ENCODE data around the gene TMEM238L.

Gene TMEM238L

DNA sequence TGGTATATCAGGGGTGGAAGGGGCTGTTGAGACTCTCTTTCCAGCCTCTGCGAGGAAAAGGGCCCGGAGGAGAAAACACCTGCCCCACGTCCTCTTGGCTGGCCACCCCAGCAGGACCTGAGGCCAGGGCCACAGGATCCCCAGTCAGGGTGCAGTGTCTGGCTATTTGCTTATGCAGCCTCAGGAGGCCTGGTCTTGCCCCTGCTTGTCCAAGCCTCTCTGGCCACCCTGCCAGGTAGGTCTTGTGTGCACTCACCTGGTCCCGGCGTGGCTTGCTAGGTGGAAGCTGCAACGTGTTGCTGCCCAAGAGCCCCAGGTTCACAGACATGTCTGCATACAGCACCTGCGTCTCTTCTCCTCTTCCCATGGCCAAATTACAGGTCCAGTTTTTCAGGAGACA lies 549 bp downstream of the TMEM238L start:
- DNase-seq: no peak

DNA sequence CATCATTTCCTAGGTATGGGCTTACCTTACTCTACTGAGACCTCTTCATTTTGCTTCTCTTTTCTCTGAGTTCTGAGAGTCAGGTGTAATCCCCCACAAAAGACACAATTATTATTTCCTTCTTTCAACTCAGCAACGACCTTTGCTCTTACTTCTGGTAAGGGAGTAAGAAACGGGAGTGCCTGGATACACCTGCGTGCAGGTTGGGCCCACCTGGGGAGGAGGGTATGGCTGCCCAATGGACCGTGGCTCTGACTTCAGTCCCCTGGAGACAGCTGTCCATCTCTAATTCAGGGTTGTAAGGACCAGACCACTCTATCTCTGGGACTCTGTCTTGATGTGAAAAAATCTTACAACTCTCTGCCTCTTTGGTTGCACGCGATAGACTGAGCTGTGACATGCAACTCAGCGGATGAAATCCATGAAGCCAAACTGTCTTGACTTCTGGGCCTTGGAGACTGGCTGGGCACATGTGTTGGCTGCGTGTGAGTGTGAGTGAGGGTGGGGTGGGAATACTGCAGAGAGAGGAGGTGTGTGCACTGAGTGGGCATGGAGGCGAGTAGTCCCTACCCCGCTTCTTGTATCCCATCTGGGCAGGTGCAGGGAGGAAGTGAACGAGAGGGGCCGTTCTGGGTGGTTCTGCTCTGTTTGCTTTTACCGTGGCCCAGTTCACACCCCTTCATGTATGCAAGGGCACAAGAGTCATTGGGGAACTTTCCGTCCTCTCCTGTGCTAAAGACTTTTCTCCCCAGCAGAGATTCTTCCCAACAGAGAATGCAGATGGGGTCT lies 1.2 kb downstream of the TMEM238L start:
- no peak for DNase-seq

GRCh38 chr17:10799407-10799806 lies 4.5 kb downstream of the TMEM238L start:
- DNase-seq: no peak

GRCh38 chr17:10798910-10799309 lies 5.0 kb downstream of the TMEM238L start:
- DNase-seq: no peak

DNA sequence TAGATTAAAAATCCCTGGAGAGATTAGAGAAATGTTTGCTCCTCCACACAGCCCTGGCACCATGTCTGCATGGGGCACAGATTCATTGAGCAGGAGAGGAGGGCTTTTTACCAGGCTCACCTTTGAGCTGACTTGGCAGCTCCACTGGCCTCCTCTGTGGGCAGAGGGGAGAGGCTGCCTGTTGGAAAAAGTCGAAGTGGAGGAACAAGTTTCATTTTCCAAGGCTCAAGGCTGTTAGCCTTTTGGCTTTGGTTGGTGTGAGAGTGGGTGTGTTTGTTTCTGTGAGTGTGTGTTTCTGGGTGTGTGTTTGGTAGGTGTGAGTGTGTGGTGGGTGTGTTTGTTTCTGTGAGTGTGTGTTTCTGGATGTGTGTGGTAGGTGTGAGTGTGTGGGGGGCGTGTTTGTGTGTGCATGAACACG lies 5.6 kb downstream of the TMEM238L start:
- no peak for DNase-seq

GRCh38 chr17:10797476-10798328 lies 6.2 kb downstream of the TMEM238L start:
- DNase-seq: no peak

DNA sequence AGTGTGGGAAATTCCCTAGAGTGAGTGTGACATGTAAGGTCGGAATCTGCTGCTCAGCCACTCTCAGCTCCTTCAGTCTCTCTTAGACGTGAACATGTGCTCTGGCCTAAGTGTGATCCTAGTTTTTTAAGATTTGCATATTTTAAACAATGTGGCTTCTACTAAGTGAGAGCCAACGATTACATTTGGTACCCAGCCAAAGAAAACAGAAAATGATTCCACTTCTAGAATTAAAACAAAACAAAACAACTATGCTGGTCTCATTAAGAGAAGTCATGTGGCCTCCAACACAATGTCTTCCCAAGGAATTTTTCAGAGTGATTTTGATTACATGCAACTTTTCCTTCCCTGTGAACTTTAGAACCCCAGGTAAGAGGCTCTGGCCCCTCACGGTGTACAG lies 10.1 kb downstream of the TMEM238L start:
- no peak for DNase-seq

DNA sequence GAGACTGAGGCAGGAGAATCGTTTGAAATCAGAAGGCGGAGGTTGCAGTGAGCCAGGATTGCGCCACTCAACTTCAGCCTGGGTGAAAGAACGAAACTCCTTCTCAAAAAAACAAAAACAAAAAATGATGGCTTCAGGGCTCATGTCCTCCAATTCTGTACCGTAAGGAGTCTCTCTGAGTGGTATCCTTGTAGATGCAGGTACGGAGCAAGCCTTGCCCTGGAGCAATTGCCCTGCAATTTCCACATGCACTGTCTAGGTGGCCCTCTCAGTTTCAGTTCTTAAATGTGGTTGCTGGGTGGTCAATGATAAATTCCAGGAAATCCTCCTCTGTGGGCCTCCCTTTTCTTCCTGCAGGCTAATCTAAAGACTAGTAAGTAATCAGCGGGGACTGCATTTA lies 10.6 kb downstream of the TMEM238L start:
- DNase-seq: no peak

DNA sequence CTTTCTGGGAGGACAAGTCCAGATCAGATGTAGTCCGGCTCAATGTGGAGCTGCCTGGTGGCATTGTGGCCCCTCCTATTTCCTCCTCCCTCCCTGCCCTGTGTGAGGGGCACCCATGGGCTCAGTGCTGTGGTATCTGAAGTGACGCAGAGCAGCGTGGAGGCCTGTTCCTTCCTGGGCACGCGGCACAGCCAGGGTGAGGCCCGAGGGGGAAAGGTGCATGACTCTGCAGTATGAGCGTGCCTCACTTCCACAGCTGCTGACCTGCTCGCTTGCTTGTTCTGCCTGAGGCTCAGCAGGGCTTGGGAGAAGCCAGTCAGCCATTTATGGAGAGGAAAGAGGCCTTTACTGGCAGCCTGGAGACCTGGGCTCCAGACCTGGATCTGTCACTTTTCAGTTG lies 11.7 kb downstream of the TMEM238L start:
- DNase-seq: no peak

DNA sequence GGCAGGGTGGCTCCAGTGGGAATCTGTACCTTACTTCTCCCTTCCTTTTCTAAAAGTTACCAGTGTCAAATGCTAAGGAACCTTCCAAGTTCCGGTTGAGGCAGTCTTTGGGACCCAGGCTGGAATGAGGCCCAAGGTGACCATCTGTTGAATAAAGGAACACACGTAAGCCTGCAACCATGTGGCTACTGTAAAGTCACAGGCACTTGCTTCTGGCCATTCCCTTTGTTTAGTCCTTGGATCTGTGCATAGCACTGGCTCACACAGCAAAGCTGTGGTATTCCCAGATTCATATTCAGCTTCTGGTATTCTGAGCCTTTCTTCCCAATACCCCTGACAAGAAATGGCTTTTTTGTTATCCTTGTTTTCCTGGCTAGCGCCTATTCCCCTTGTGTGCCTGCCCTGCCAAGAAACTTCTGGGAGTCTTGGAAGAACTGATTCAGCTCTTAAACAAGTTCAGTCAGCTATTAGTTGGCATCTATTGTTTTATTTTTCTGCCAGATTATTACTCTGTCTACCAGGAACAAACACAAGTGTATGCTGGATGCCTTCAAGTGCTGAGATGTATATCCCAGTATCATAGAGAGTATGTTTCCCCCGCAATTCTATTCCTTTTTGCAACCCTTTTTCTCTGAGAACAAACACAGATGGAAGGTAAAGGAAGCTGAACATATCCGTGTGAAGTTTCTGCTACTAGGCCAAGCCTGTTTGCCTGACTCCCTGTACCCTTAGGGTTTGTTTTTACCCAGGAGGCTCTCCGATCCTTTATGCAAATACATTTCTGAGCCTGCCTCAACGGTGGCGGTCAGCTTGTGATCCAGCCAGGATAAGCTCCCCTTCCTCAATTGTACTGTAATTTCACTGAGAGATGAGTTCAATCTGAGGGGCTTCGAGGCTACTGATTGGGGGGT lies 13.2 kb downstream of the TMEM238L start:
- no peak for DNase-seq

DNA sequence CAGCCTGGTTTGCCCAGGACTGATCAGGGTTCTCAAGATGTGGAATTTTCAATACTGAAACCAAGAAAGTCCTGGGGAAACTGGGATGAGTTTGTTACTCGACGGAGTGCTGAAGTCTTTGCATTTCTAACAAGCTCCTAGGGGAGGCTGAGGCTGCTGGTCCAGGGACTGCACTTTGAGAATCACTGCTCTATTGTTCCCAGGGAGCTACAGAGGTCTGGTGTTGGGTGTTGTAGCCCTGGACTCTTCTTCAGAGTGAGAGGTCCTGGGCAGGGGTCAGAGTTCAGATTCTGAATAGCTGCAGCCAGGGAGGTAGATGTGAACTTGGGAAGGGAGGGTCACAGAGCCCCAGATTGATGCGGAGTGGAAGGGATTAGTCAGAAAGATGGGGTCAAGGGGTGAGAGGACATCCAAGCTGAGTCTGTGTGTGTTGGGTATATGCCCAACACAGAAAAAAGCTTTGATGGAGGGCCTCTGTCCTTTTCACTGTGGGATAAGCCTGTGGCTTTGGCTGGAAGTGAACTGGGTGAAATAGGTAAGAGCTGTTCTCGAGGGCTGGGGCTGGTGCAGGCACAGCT lies 14.1 kb downstream of the TMEM238L start:
- no peak for DNase-seq

DNA sequence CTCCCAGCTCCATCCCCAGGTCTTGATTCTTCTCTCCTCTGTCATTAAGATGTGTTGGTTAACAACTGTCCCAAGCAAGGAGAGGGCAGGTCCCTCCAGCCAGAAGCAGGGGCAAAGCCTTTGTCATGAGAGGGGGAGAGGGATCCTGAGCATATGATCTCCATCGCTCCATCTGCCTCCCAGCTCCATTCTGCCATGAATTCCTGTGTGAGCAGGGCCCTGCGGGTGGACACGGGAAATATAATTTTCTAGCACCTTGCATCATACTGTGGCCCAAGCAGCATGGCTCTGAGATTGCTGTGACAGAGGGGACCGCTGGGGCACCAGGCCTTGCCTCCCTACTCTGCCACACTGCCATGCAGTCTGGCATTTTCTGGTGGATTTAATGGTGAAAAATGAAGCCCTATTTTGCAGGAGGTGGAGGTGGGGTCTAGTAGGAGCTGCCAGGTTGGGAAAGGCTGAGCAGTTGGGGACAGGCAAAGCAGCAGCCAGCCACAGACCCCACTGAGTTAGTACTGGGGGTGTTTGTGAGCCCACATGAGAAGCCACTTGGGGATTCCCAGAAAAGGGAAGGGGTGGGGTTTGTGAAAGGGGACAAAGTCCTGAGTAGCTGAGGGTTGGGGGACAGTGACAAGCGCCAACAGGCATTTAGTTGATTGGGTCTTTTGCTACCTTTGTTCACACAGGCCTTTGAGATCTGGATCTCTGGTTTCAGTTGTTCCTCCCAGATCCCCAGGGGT lies 16.4 kb downstream of the TMEM238L start:
- no peak for DNase-seq

DNA sequence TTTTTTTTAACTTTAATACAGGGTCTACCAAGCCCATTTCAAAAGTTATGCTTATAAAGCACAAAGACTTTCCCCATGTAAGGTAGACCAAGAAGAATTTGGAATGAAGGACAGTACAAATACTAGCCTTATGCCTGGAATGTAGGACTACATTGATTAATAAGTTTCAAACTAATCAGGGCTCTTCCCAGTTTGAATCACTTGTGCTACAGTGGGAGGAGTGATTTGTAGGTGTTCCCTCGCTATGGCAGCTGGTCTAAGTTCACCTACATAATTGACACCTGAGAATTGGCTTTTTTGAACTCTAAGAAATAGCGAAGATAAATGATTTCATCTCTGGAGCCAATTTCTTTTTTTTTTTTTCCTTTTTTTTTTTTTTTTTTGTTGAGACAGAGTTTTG lies 18.6 kb downstream of the TMEM238L start:
- DNase-seq: no peak

GRCh38 chr17:10779609-10780008 lies 24.3 kb downstream of the TMEM238L start:
- DNase-seq: no peak

- no peak for DNase-seq
Measured at GRCh38 chr17:10777890-10778289, 26.0 kb downstream of the TMEM238L start.

- no peak for DNase-seq
Measured at GRCh38 chr17:10777131-10777807, 26.6 kb downstream of the TMEM238L start.

DNA sequence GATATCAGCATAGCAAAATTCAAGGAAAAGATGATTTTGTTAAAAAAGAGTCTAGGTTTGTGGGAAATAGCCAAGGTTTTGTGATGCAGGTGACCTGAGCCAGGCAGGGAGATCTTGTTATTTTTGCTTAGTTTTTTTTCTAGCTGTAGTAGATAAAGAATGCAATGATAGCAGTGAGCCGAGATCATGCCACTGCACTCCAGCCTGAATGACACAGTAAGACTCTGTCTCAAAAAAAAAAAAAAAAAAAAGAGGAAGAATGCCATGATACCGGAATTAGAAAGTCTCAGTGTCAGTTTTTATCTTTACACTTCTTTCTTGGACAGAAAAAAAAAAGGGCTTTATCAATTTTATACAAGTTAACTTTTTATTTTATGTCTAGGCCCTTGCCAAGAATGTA lies 27.5 kb downstream of the TMEM238L start:
- DNase-seq: no peak

DNA sequence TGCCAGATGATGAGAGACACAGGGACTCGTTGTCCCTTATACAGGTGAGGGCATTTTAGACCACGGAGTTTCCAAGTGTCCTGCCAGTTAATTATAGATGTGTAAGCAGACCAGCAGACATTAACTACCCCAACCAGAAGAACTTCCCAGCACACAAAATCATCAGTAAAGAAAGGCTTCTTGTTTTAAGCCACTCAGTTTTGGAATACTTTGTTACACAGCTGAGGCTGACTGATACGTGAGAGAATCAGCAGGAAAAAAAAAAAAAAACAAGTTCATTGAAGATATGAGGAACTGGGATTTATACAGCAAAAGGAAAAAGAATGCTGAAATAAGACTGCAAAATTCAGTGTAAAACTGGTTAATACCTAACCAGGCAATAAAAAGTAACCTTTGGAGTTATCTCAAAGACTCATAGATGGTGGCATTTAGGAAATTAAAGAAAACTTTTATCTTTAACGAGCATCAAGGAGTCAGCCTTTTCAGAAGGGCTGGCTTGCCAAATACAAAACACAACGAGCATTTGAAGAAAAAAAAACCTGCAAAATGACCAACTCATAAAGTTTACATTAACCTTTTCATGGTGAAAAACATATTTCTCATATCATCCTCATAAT lies 28.1 kb downstream of the TMEM238L start:
- no peak for DNase-seq

- DNase-seq: no peak
Measured at GRCh38 chr17:10775058-10775457, 28.8 kb downstream of the TMEM238L start.

DNA sequence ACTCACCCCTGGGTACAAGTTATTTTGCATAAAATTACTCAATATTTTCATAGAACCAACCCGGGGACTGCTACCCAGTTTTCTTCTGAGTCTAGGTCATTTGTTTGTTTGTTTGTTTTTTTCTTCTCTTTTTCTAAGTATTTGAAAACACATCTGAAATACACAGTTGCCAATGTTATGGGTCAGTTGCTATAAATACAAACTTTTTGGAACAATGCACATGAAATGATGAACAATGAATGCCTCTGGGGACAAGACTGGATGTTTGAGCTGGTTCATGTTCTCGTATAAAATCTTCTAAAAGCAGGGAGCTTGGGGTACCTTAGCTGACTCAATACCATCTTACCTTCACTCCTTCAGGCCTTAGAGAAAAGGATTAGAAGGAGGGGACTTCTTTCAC lies 30.5 kb downstream of the TMEM238L start:
- DNase-seq: no peak
